ENCODE measurements around the gene SLC25A53. TPM values are rescaled to one million over a fixed set of nuclear protein-coding genes. Genes with fewer than 3 reads are reported as not detected.

The SLC25A53 gene
- total RNA-seq, 1 donor from 2014 or later: 43.0 TPM

Other genes with a start within 250 kb of the SLC25A53 start
- gene TMSB15B, start 194.4 kb downstream of the SLC25A53 start, total RNA-seq: 7.9 TPM
- gene H2BW1, start 143.3 kb downstream of the SLC25A53 start, total RNA-seq: not detected
- not detected for gene H2BW2, start 117.1 kb downstream of the SLC25A53 start, total RNA-seq
- 4.7 TPM for gene TMSB15C, start 80.8 kb downstream of the SLC25A53 start, total RNA-seq
- 1.2 TPM for gene ZCCHC18, start 44.5 kb downstream of the SLC25A53 start, total RNA-seq
- gene FAM199X, start 9.4 kb upstream of the SLC25A53 start, total RNA-seq: 15.0 TPM
- gene ESX1, start 97.9 kb upstream of the SLC25A53 start, total RNA-seq: not detected